Caco-2 (cell line): ENCODE results near the gene GK2. TPM values are rescaled to one million over a fixed set of nuclear protein-coding genes. Genes with fewer than 3 reads are reported as not detected.

Experiments
- BruUV-seq: library from RNA; stranded (reverse); fragments of 400-500 nt; replicated peaks from 2 replicates; lab custom pipeline; 2021; lab: Mats Ljungman, UMichigan
- CTCF ChIA-PET: fragments of 300-600 bp; sonication (Branson Sonifier 250); formaldehyde crosslinking; loops from one replicate; lab custom pipeline; 2022; ENCODE audit warnings: antibody characterized with exemption; lab: Charles Lee
- POLR2A ChIA-PET: fragments of 300-600 bp; sonication (Branson Sonifier 250); formaldehyde crosslinking; loops from one replicate; lab custom pipeline; 2022; ENCODE audit warnings: antibody characterized with exemption; lab: Charles Lee
- DNase-seq, 2 experiments: peaks; one replicate each; pipeline versions ENCODE4 v3.0.0 to v3.0.0-alpha.2; 2020 to 2022
- H3K27me3 ChIP-seq: replicated peaks from 2 replicates; pipeline ENCODE4 v1.6.0; 2011; ENCODE audit warnings: low read length; ENCODE audit not compliant: control insufficient read depth, insufficient read depth
- H3K36me3 ChIP-seq: 2 replicates; pipeline ENCODE4 v1.5.1; 2011; ENCODE audit warnings: low read length; ENCODE audit not compliant: control insufficient read depth, insufficient read depth
- H3K4me1 ChIP-seq: fragments of 250-450 bp; sonication (Bioruptor Pico); 2 replicates; pipeline ENCODE4 v1.5.1; 2020; ENCODE audit warnings: mild to moderate bottlenecking
- H3K4me3 ChIP-seq: 2 replicates; pipeline ENCODE4 v1.5.1; 2011; ENCODE audit warnings: low read depth, mild to moderate bottlenecking, control low read depth, low read length
- H3K9me3 ChIP-seq: fragments of 250-450 bp; sonication (Bioruptor Pico); 2 replicates; pipeline ENCODE4 v1.5.1; 2020; ENCODE audit warnings: mild to moderate bottlenecking, moderate library complexity
- H3K27ac Mint-ChIP-seq: one replicate; pipeline ENCODE4 v1.8.0; 2022; ENCODE audit warnings: mixed read lengths; ENCODE audit not compliant: unreplicated experiment
- H3K27me3 Mint-ChIP-seq: one replicate; pipeline ENCODE4 v1.8.0; 2022; ENCODE audit warnings: mixed read lengths; ENCODE audit not compliant: insufficient read depth, unreplicated experiment
- H3K36me3 Mint-ChIP-seq: one replicate; pipeline ENCODE4 v1.8.0; 2022; ENCODE audit warnings: mild to moderate bottlenecking, mixed read lengths; ENCODE audit not compliant: insufficient read depth, unreplicated experiment
- H3K4me1 Mint-ChIP-seq: one replicate; pipeline ENCODE4 v1.8.0; 2022; ENCODE audit warnings: low read depth, mixed read lengths; ENCODE audit not compliant: unreplicated experiment
- H3K4me3 Mint-ChIP-seq: one replicate; pipeline ENCODE4 v1.8.0; 2022; ENCODE audit warnings: mild to moderate bottlenecking, moderate library complexity, mixed read lengths; ENCODE audit not compliant: unreplicated experiment
- H3K9me3 Mint-ChIP-seq: one replicate; pipeline ENCODE4 v1.8.0; 2022; ENCODE audit warnings: mixed read lengths; ENCODE audit not compliant: unreplicated experiment
- CTCF ChIP-seq, 2 experiments: fragments of 200-600 bp in 1 of 2; IDR thresholded peaks; 1 replicate in 1 of 2; 2 replicates in 1 of 2; pipeline versions ENCODE4 v1.5.1 to v1.8.0; 2011 to 2022; ENCODE audit warnings: antibody characterized with exemption in 1 of 2, control low read depth in 1 of 2, inconsistent platforms in 1 of 2, low read depth in 1 of 2, low read length in 1 of 2, mild to moderate bottlenecking in 1 of 2, moderate library complexity in 1 of 2; ENCODE audit not compliant: insufficient read depth in 1 of 2, severe bottlenecking in 1 of 2, unreplicated experiment in 1 of 2
- intact Hi-C: fragments of 100-400 bp; cut with micrococcal nuclease; formaldehyde crosslinking; loops from one replicate; pipeline ENCODE4 v1.10.0; 2022; ENCODE audit not compliant: unreplicated experiment
- total RNA-seq: library from RNA; stranded (reverse); gene quantifications from 2 replicates; pipeline ENCODE4 v1.2.3, GENCODE V29; 2022

The GK2 gene
- total RNA-seq, 1 experiment from 2014 or later, result not detected

- H3K36me3 Mint-ChIP-seq, result no peaks in the 10 kb centered on the region
- Histone ChIP-seq H3K9me3 (no peaks in the 10 kb centered on the region), H3K4me3 (no peak overlapping the region), H3K4me1 (no peaks in the 10 kb centered on the region), H3K36me3 (no peaks in the 10 kb centered on the region), H3K27me3 (no peaks in the 10 kb centered on the region)
- no peaks in the 10 kb centered on the region for H3K4me1 Mint-ChIP-seq
- no peaks in the 10 kb centered on the region for H3K9me3 Mint-ChIP-seq
- DNase-seq, result no peak
- intact Hi-C loops, result no loop called here
- no peak overlapping the region for H3K27ac Mint-ChIP-seq
- H3K4me3 Mint-ChIP-seq, result no peak overlapping the region
- no peak for TF ChIP-seq CTCF (IDR thresholded peaks at IDR 0.05; ENCODE audit: insufficient read depth in 1 of 2, low read depth in 1 of 2, low read length in 1 of 2, severe bottlenecking in 1 of 2, unreplicated experiment in 1 of 2)
- ChIA-PET CTCF (no interaction called here), POLR2A (no interaction called here)
- peaks cover 3% of the 10 kb centered on the region for H3K27me3 Mint-ChIP-seq
- no TSS peak for BruUV-seq
Observed at GRCh38 chr4:79366422-79366821, 41.6 kb downstream of the GK2 start.

- no peaks in the 10 kb centered on the region for H3K4me1 ChIP-seq
- no peak for DNase-seq
- intact Hi-C loops, result no loop called here
- POLR2A ChIA-PET, result no interaction called here
- Mint-ChIP-seq H3K9me3 (no peaks in the 10 kb centered on the region), H3K27ac (no peak overlapping the region), H3K4me1 (no peaks in the 10 kb centered on the region), H3K4me3 (no peak overlapping the region), H3K36me3 (no peaks in the 10 kb centered on the region), H3K27me3 (no peaks in the 10 kb centered on the region)
- no peak overlapping the region for H3K4me3 ChIP-seq
- BruUV-seq, result no TSS peak
- CTCF ChIA-PET, result no interaction called here
- no peaks in the 10 kb centered on the region for H3K36me3 ChIP-seq
- no peak for TF ChIP-seq CTCF (IDR thresholded peaks at IDR 0.05; ENCODE audit: insufficient read depth in 1 of 2, low read depth in 1 of 2, low read length in 1 of 2, severe bottlenecking in 1 of 2, unreplicated experiment in 1 of 2)
- H3K9me3 ChIP-seq, result no peaks in the 10 kb centered on the region
- H3K27me3 ChIP-seq, result no peaks in the 10 kb centered on the region
Observed at GRCh38 chr4:79364061-79364460, 44.0 kb downstream of the GK2 start.

- H3K27ac Mint-ChIP-seq, result no peak overlapping the region
Observed at GRCh38 chr4:79362626-79363025, 45.4 kb downstream of the GK2 start.

More at GRCh38 chr4:79362626-79363025, 45.4 kb downstream of the GK2 start:
- no peak for TF ChIP-seq CTCF (IDR thresholded peaks at IDR 0.05; ENCODE audit: insufficient read depth in 1 of 2, low read depth in 1 of 2, low read length in 1 of 2, severe bottlenecking in 1 of 2, unreplicated experiment in 1 of 2)
- Histone ChIP-seq H3K9me3 (no peaks in the 10 kb centered on the region), H3K36me3 (no peaks in the 10 kb centered on the region), H3K4me3 (no peak overlapping the region), H3K4me1 (no peaks in the 10 kb centered on the region), H3K27me3 (no peaks in the 10 kb centered on the region)
- no peaks in the 10 kb centered on the region for H3K36me3 Mint-ChIP-seq
- intact Hi-C loops, result no loop called here
- H3K4me1 Mint-ChIP-seq, result no peaks in the 10 kb centered on the region
- ChIA-PET POLR2A (no interaction called here), CTCF (no interaction called here)
- BruUV-seq, result no TSS peak
- DNase-seq, result no peak
- no peaks in the 10 kb centered on the region for H3K9me3 Mint-ChIP-seq
- H3K27me3 Mint-ChIP-seq, result no peaks in the 10 kb centered on the region
- H3K4me3 Mint-ChIP-seq, result no peak overlapping the region
